HEK293T (cell line): ENCODE data around the gene MMS19.

Source experiments
- CTCF ChIA-PET: fragments of 350-600 bp; formaldehyde crosslinking; extraction: SDS; loops from one replicate; lab custom pipeline; 2021; ENCODE audit warnings: antibody characterized with exemption, inconsistent platforms; lab: Yijun Ruan, JAX
- POLR2A ChIA-PET: fragments of 350-600 bp; formaldehyde crosslinking; extraction: SDS; loops from one replicate; lab custom pipeline; 2020; ENCODE audit warnings: antibody characterized with exemption, inconsistent platforms; lab: Yijun Ruan, JAX
- DNase-seq: peaks from one replicate; pipeline ENCODE4 v3.0.0; 2012; ENCODE audit warnings: mixed read lengths; ENCODE audit errors: extremely low spot score
- ARNT ChIP-seq: fragments of 450-650 bp; IDR thresholded peaks from 2 replicates; pipeline ENCODE4 v1.6.1; 2017; ENCODE audit warnings: mild to moderate bottlenecking
- BHLHE40 ChIP-seq: fragments of 450-650 bp; IDR thresholded peaks from 2 replicates; pipeline ENCODE4 v1.6.1; 2016; ENCODE audit warnings: mild to moderate bottlenecking, moderate library complexity, borderline replicate concordance
- CTBP1 ChIP-seq: fragments of 450-650 bp; IDR thresholded peaks from 2 replicates; pipeline ENCODE4 v1.6.1; 2016; ENCODE audit warnings: borderline replicate concordance
- ELF4 ChIP-seq: fragments of 450-650 bp; IDR thresholded peaks from 2 replicates; pipeline ENCODE4 v1.6.1; 2017; ENCODE audit warnings: antibody characterized with exemption
- FOXA1 ChIP-seq: fragments of 450-650 bp; IDR thresholded peaks from 2 replicates; pipeline ENCODE4 v1.6.1; 2016; ENCODE audit warnings: mild to moderate bottlenecking
- FOXK2 ChIP-seq: fragments of 450-650 bp; IDR thresholded peaks from 2 replicates; pipeline ENCODE4 v1.6.1; 2016; ENCODE audit warnings: mild to moderate bottlenecking
- FOXM1 ChIP-seq: fragments of 450-650 bp; IDR thresholded peaks from 2 replicates; pipeline ENCODE4 v1.6.1; 2017; ENCODE audit warnings: mild to moderate bottlenecking, borderline replicate concordance
- HDGF ChIP-seq: fragments of 450-650 bp; IDR thresholded peaks from 2 replicates; pipeline ENCODE4 v1.6.1; 2017; ENCODE audit warnings: antibody characterized with exemption, borderline replicate concordance
- L3MBTL2 ChIP-seq: fragments of 450-650 bp; conservative IDR thresholded peaks from 2 replicates; pipeline ENCODE4 v1.6.1; 2016; ENCODE audit warnings: mild to moderate bottlenecking
- LEF1 ChIP-seq: fragments of 450-650 bp; IDR thresholded peaks from 2 replicates; pipeline ENCODE4 v1.6.1; 2017; ENCODE audit warnings: mild to moderate bottlenecking, borderline replicate concordance
- NFRKB ChIP-seq: fragments of 450-650 bp; IDR thresholded peaks from 2 replicates; pipeline ENCODE4 v1.6.1; 2016; ENCODE audit warnings: mild to moderate bottlenecking, moderate library complexity
- SP1 ChIP-seq: fragments of 450-650 bp; IDR thresholded peaks from 2 replicates; pipeline ENCODE4 v1.6.1; 2017
- SUZ12 ChIP-seq: fragments of 450-650 bp; IDR thresholded peaks from 2 replicates; pipeline ENCODE4 v1.6.1; 2016; ENCODE audit warnings: mild to moderate bottlenecking
- TARDBP ChIP-seq: fragments of 450-650 bp; IDR thresholded peaks from 2 replicates; pipeline ENCODE4 v1.6.1; 2016
- ZNF384 ChIP-seq: fragments of 450-650 bp; IDR thresholded peaks from 2 replicates; pipeline ENCODE4 v1.6.1; 2016
- TF ChIP-seq, protein P1 (sequence below): fragments of 450-650 bp; IDR thresholded peaks from 2 replicates; pipeline ENCODE4 v1.6.1; 2016

Gene MMS19

DNA sequence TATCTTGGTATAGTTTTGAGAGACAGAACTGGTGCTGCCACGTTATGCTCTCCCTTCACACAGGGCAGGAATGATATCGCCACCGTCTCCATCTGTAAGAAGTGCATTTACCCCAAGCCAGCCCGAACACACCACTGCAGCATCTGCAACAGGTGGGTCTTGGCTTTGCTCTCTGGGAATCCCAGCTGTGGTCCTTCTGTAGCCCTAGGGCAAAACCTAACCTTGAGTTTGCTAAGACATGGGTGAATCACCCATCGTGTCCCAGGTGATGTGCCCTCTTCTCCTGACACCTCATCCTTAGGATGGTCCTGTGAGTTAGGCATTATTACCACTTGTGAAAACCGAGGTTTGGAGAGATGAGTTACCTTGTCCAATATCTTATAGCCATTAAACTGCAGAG lies 45.9 kb downstream of the MMS19 start:
- no peak for TF ChIP-seq CTBP1
- DNase-seq = no peak
- CTCF ChIA-PET = interaction anchor here (0.6 kb wide), 1 partner anchor 12 kb away, joined by 3 read pairs; no protein-coding TSS in a partner anchor
- POLR2A ChIA-PET = interaction anchor here (1.2 kb wide), 1 partner anchor 46 kb away, joined by 3 read pairs; the partner anchor contains the start of gene UBTD1

DNA sequence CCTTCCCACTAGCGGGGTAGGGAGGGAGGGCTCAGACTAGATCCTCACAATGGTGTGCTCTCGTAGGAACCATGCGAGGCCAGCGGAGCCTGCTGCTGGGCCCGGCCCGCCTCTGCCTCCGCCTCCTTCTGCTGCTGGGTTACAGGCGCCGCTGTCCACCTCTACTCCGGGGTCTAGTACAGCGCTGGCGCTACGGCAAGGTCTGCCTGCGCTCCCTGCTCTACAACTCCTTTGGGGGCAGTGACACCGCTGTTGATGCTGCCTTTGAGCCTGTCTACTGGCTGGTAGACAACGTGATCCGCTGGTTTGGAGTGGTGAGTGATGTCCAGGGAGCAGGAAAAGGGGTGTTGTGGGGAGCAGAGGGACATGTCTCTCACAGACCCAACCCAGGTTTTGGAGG lies 46.6 kb downstream of the MMS19 start:
- DNase-seq = no peak
- TF ChIP-seq L3MBTL2 = no peak
- TF ChIP-seq SUZ12 = no peak
- no peak for TF ChIP-seq SP1
- ChIA-PET POLR2A (no interaction called here), CTCF (no interaction called here)

DNA sequence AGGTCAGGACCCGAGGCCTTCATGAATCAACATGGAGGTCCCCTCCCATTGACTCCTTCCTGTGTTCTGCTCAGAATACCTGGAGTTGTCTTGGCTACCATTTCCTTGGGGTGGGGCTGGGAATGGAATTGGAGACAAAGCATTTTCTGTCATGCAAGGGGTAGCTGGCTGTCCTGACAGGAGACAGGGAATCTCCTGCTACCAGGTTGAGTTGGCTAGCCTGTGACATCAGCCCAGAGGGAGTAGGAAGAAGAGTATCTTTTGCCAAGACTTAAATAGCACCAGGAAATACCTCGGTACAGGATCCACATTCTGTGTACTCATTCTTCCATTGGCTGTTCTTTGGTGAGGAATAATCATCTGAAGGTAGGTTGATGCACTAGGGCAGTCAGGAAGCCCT lies 47.4 kb downstream of the MMS19 start:
- POLR2A ChIA-PET = no interaction called here
- no peak for DNase-seq
- TF ChIP-seq BHLHE40 = no peak
- no peak for TF ChIP-seq L3MBTL2
- no peak for TF ChIP-seq CTBP1
- no peak for TF ChIP-seq LEF1
- TF ChIP-seq ELF4 = no peak
- no peak for TF ChIP-seq NFRKB
- no peak for TF ChIP-seq SP1
- TF ChIP-seq TARDBP = no peak
- no peak for TF ChIP-seq ARNT
- TF ChIP-seq ZNF384 = no peak
- TF ChIP-seq, protein P1, sequence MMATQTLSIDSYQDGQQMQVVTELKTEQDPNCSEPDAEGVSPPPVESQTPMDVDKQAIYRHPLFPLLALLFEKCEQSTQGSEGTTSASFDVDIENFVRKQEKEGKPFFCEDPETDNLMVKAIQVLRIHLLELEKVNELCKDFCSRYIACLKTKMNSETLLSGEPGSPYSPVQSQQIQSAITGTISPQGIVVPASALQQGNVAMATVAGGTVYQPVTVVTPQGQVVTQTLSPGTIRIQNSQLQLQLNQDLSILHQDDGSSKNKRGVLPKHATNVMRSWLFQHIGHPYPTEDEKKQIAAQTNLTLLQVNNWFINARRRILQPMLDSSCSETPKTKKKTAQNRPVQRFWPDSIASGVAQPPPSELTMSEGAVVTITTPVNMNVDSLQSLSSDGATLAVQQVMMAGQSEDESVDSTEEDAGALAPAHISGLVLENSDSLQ = no peak
- no peak for TF ChIP-seq HDGF
- TF ChIP-seq FOXA1 = no peak
- no peak for TF ChIP-seq SUZ12
- TF ChIP-seq FOXK2 = no peak
- TF ChIP-seq FOXM1 = no peak
- CTCF ChIA-PET = no interaction called here

DNA sequence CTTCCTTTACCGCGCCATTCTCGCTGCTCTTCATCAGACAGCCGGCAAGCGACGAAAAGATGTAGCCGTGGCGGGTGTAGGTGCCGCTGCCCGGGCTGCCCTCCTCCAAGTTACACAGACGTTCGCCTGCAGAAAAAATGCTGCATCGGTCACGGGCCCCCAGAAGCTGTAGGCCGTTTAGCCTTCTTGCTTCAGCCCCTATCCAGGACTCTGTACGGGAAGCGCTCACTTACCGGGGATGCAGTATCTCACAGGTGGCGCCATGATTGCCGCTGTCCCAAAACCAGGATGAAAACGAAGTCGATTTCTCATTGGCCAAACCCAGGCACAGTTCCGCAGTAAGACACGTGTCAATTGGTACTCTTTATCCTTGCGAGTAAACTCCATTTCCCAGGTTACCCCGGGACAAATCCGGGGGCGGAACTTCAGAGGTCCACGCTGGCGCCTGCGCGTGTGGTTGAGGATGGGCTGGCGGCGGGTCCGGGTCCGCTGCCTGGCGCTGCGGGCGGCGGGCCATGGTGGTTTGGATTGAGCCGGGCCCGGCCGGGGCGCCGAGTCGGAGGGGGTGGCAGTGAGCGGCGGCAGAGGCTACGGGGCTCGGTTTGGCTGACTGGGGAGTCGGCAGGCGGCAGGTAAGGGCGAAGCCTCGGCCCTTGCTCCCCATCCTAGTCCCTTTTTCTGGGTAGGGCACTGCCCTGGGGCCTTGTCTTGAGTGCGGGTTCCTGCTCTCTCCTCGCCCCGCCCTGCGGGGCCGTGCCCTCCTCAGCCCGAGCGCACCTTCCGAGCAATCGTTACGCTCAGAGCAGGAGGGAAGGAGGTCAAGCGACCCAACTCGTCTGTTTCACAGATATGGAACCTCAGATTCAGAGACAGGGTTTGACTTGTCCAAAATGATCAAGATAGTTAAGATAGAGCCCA lies 52.2 kb downstream of the MMS19 start, which contains the start of the genes EXOSC1 and ZDHHC16:
Gene EXOSC1, minus strand, starts transcription at position 285 of the 918 bp plus-strand sequence. Its CDS starts 21 bp downstream, at position 264.
Gene ZDHHC16, plus strand, starts transcription at position 454 of the 918 bp plus-strand sequence. CDS start 5,501 bp downstream, outside the sequence.
- TF ChIP-seq BHLHE40 (no peak), ELF4 (peak; percentile 45), SP1 (no peak), FOXA1 (no peak), SUZ12 (no peak)
- ChIA-PET POLR2A (interaction anchor here (1.2 to 1.3 kb wide), 2 partner anchors 15 to 45 kb away, joined by 3 to 4 read pairs; partner anchors contain the start of gene RRP12), CTCF (no interaction called here)
- peak; percentile 98 for DNase-seq

DNA sequence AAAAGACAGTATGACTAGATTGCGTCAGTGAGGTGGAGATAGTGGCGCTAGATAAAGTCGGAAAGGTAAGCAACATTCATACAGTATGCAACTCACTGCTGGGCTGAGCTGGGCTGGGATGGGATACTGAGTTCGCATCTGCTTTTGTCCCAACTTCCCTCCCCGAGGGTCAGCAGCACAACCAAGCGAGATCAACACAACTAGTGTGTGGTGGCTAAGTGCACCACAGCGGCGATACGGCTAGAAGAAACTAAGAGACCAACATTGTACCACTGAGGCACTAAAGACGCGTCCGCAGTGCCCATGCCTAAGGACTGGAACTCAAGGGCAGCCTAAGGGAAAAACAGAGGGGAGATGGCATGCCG lies 52.9 kb downstream of the MMS19 start:
- TF ChIP-seq FOXA1 (no peak), ELF4 (no peak), BHLHE40 (no peak), FOXM1 (no peak), ARNT (no peak), FOXK2 (no peak), ZNF384 (no peak), SP1 (no peak), HDGF (no peak), NFRKB (no peak), LEF1 (no peak)
- TF ChIP-seq, protein P1 = no peak
- ChIA-PET CTCF (no interaction called here), POLR2A (interaction anchor here (0.6 to 1.3 kb wide), 5 partner anchors 11 to 44 kb away, joined by 3 to 4 read pairs (median 3); partner anchors contain the start of gene RRP12)
- DNase-seq = no peak

DNA sequence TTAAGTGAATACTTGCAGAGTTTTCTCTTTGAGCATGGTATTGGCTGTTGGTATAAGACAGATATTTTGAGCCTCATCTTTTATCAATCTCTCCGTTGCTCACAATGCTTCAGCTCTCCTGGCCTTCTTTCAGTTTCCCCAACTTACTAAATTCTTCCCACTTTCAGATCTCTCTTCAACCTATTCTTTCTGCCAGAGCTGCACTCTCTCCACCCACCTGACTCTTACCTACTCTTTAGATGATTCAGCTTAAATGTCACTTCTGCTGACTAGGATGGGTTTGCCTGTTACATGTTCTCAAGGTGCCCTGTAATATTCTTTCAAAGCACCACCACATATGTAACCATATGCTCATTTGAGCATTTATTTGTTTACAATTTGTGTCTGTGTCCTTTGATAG lies 54.0 kb downstream of the MMS19 start:
- CTCF ChIA-PET = no interaction called here
- POLR2A ChIA-PET = no interaction called here
- TF ChIP-seq SUZ12 (no peak), SP1 (no peak), L3MBTL2 (no peak), TARDBP (no peak), HDGF (no peak), LEF1 (no peak), FOXM1 (no peak), ARNT (no peak), CTBP1 (no peak), FOXA1 (no peak), BHLHE40 (no peak), NFRKB (no peak), ELF4 (no peak), ZNF384 (no peak), FOXK2 (no peak)
- TF ChIP-seq, protein P1 = no peak
- DNase-seq = no peak
